H1 (cell line): ENCODE results near the gene PPIF. TPM values are rescaled to one million over a fixed set of nuclear protein-coding genes. Genes with fewer than 3 reads are reported as not detected.

Experiments
- ASH2L ChIP-seq: fragments of 200-600, 300-600 bp; sonication (generic); IDR thresholded peaks from one replicate; pipeline ENCODE4 v1.7.1; 2017; ENCODE audit warnings: low read length
- CBX5 ChIP-seq: fragments of 300-800, 300-1000 bp; sonication (generic); IDR thresholded peaks from 2 replicates; pipeline ENCODE4 v1.7.1; 2016; ENCODE audit warnings: antibody characterized with exemption, low read length, low read depth
- EP300 ChIP-seq, 2 experiments: IDR thresholded peaks; 1 replicate in 1 of 2; 2 replicates in 1 of 2; pipeline ENCODE4 v1.6.1; 2011 to 2012; ENCODE audit warnings: low read depth in 2 of 2, low read length in 2 of 2, mild to moderate bottlenecking in 2 of 2, borderline replicate concordance in 1 of 2, inconsistent platforms in 1 of 2, moderate library complexity in 1 of 2
- GABPA ChIP-seq: IDR thresholded peaks from 2 replicates; pipeline ENCODE4 v1.6.1; 2011; ENCODE audit warnings: mild to moderate bottlenecking, low read length, moderate library complexity, borderline replicate concordance; ENCODE audit not compliant: insufficient read depth
- HDAC6 ChIP-seq: IDR thresholded peaks from one replicate; pipeline ENCODE4 v1.7.1; 2012; ENCODE audit warnings: low read depth, mild to moderate bottlenecking, inconsistent platforms, low read length, moderate library complexity
- SP1 ChIP-seq: IDR thresholded peaks from 2 replicates; pipeline ENCODE4 v1.6.1; 2011; ENCODE audit warnings: low read depth, low read length
- polyA plus RNA-seq, 7 experiments: library from polyadenylated mRNA; depleted of rRNA in 3 of 7; stranded (reverse) in 5 of 7; unstranded in 2 of 7; fragments of >200 nt in 5 of 7; fragments of 200-250 nt in 2 of 7; gene quantifications; 1 replicate in 5 of 7; 2 replicates in 1 of 7; 4 replicates in 1 of 7; pipeline versions ENCODE4 v1.2.1 to v1.2.3, GENCODE V29; 2011 to 2013; ENCODE audit warnings: missing spikeins in 2 of 7, mixed read lengths in 2 of 7
- total RNA-seq: library from RNA; stranded (reverse); fragmentation: NEBNext Ultra II Directional; extraction: Animal tissue kit (Norgen Biotek cat#: 25700); gene quantifications from 2 replicates; pipeline ENCODE4 v1.2.1, GENCODE V29; 2021

Gene PPIF
- total and polyA plus RNA-seq, 2 of the 8 experiments (the other 6 are each of a cell fraction or from before 2014, with no cell fraction given) = 70.2 to 77.6 TPM

- TF ChIP-seq HDAC6 (no peak), EP300 (IDR thresholded peaks at IDR 0.05; ENCODE audit: borderline replicate concordance in 1 of 2, low read depth in 2 of 2, low read length in 2 of 2) (no peak), CBX5 (no peak), SP1 (no peak), GABPA (no peak), ASH2L (no peak)
Measured at GRCh38 chr10:79387974-79388850, 40.9 kb downstream of the PPIF start (continued).
